HG03469 (cell line): ENCODE measurements around the gene DRGX.
A peak's percentile ranks its signal among the peaks of the same experiment; 100 is the strongest.

Source experiments
- ATAC-seq: cut with Tn5 transposase; IDR thresholded peaks from one replicate; pipeline ENCODE4 v1.9.1; 2021; ENCODE audit warnings: mild to moderate bottlenecking, moderate library complexity, moderate number of reproducible peaks; ENCODE audit not compliant: unreplicated experiment

The DRGX gene

GRCh38 chr10:49364051-49364450 is 31.8 kb downstream of the DRGX start:
- ATAC-seq: no peak

GRCh38 chr10:49363309-49364031 is 32.4 kb downstream of the DRGX start:
- ATAC-seq: no peak

- peak; percentile 94 for ATAC-seq
Observed at GRCh38 chr10:49362596-49363260, 33.2 kb downstream of the DRGX start.

GRCh38 chr10:49361735-49362568 is 33.9 kb downstream of the DRGX start:
- no peak for ATAC-seq

- ATAC-seq: no peak
Observed at GRCh38 chr10:49361178-49361554, 34.7 kb downstream of the DRGX start.

GRCh38 chr10:49360271-49361177 is 35.4 kb downstream of the DRGX start:
- no peak for ATAC-seq

GRCh38 chr10:49359349-49360270 is 36.3 kb downstream of the DRGX start:
- no peak for ATAC-seq

- ATAC-seq: no peak
Observed at GRCh38 chr10:49357910-49358309, 38.0 kb downstream of the DRGX start.

- ATAC-seq: peak; percentile 54
Observed at GRCh38 chr10:49356944-49357343, 38.9 kb downstream of the DRGX start.

- ATAC-seq: no peak
Observed at GRCh38 chr10:49356181-49356580, 39.7 kb downstream of the DRGX start.

- ATAC-seq: no peak
Observed at GRCh38 chr10:49355221-49355620, 40.7 kb downstream of the DRGX start.

- ATAC-seq: no peak
Observed at GRCh38 chr10:49354593-49354992, 41.3 kb downstream of the DRGX start.

- ATAC-seq: no peak
Observed at GRCh38 chr10:49353895-49354566, 41.9 kb downstream of the DRGX start.

GRCh38 chr10:49353026-49353894 is 42.6 kb downstream of the DRGX start:
- no peak for ATAC-seq

GRCh38 chr10:49352323-49352722 is 43.6 kb downstream of the DRGX start:
- no peak for ATAC-seq

GRCh38 chr10:49351669-49352068 is 44.2 kb downstream of the DRGX start:
- ATAC-seq: no peak

GRCh38 chr10:49350846-49351532 is 44.9 kb downstream of the DRGX start:
- no peak for ATAC-seq

- ATAC-seq: no peak
Observed at GRCh38 chr10:49350138-49350537, 45.8 kb downstream of the DRGX start.
